ENCODE data around the gene TTLL10.

The TTLL10 gene

DNA sequence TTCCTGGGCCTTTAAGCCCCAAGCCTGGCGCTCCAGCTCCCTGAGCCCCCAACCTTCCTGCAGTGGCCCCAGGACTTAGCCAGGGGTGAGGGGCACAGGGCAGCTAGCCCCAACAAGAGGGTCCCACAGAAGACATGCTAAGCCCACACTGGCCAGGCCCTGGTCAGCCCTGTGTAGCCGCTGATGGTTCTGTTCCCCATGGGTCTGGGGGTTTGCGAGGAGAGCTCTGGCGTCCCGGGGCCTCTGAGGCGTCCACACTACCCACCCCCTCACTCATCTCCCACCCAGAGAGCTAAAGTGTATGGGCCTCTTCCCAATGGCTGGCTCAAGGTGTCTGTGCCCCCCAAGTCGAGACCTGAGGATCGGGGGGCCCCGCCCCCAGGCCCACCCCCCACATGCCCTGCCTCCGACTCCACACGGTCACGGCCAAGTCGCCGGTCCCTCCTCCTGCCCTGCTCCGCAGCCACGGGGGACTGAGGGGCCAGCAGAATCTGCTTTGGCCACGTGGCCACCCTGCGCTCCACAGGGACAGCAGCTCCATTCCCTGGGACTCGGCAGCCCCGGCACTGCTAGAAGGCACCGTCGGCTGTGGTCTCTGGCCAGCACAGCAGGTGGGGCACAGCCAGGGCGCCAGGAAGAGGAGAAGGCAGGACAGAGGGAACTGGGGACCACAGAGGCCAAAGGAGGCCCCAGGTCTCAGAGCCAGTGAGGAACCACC lies 24.9 kb downstream of the TTLL10 start:
- H3K4me3 ChIP-seq (ENCODE audit: insufficient read length, low read depth): no peak overlapping the region
- H3K27me3 ChIP-seq (ENCODE audit: insufficient read depth, insufficient read length): no peaks in the 10 kb centered on the region
- H3K4me1 ChIP-seq (ENCODE audit: insufficient read depth, insufficient read length): no peaks in the 10 kb centered on the region
- H3K36me3 ChIP-seq (ENCODE audit: insufficient read depth, insufficient read length, low read length): no peaks in the 10 kb centered on the region
- DNase-seq (ENCODE audit: low read depth, low spot score): no peak
- H3K9me3 ChIP-seq (ENCODE audit: insufficient read depth, low read length): 0 out of 2 replicates have a peak, but pooled peaks cover 3% of the 10 kb centered on the region
- TF ChIP-seq ZNF274 (IDR thresholded peaks at IDR 0.05; ENCODE audit: low read depth, low read length): no peak
- no peak for TF ChIP-seq YY1 (IDR thresholded peaks at IDR 0.05; ENCODE audit: insufficient read depth, insufficient read length)
- TF ChIP-seq SUZ12 (IDR thresholded peaks at IDR 0.05; ENCODE audit: extremely low read depth, insufficient read depth, insufficient read length): no peak
- H3K9ac ChIP-seq (ENCODE audit: insufficient read length, low read depth): no peak overlapping the region

DNA sequence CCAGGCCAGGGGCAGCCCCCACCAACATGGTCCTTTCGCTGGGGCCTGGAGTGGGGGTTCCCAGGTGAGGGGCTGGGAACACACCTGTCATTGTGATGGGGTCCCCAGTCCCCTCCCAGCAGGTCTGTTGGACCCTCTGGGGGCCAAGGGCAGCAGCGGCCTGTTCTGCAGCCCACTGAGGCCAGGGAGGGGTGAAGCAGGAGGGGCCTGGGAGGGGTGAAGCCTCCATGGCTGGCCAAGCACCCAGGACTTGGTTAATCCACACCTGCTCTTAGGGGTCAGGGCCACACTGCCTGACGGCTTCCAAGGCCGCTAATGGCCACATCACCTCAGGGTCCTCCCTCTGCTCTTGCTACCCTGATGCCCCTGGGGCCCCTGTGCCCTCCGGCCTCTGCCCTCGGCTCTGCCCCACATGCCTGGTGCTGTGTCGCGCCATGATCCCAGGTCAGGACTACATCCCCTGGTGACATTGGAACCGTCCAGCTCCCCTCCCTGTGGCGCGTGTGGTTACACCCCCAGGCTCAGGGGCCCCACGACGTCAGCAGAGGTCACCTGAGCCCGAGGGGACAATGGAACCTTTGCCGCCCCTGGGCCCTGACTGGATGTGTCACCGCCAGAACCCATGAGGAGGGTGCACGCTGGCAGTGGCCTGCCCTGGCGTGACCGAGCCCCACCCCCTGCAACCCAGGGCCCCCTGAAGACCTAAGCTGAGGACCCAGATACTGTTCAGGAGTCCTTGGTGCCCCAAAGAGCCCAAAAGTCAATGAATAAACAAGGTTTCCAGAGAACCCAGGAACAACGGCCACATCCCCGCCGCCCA lies 25.7 kb downstream of the TTLL10 start:
- no peak for DNase-seq (ENCODE audit: low read depth, low spot score)
- H3K27me3 ChIP-seq (ENCODE audit: insufficient read depth, insufficient read length): no peaks in the 10 kb centered on the region
- H3K9me3 ChIP-seq (ENCODE audit: insufficient read depth, low read length): 0 out of 2 replicates have a peak, but pooled peaks cover 3% of the 10 kb centered on the region
- H3K4me1 ChIP-seq (ENCODE audit: insufficient read depth, insufficient read length): no peaks in the 10 kb centered on the region
- H3K36me3 ChIP-seq (ENCODE audit: insufficient read depth, insufficient read length, low read length): no peaks in the 10 kb centered on the region
- H3K9ac ChIP-seq (ENCODE audit: insufficient read length, low read depth): no peak overlapping the region
- H3K4me3 ChIP-seq (ENCODE audit: insufficient read length, low read depth): no peak overlapping the region
- no peak for TF ChIP-seq SUZ12 (IDR thresholded peaks at IDR 0.05; ENCODE audit: extremely low read depth, insufficient read depth, insufficient read length)
- TF ChIP-seq ZNF274 (IDR thresholded peaks at IDR 0.05; ENCODE audit: low read depth, low read length): no peak
- TF ChIP-seq YY1 (IDR thresholded peaks at IDR 0.05; ENCODE audit: insufficient read depth, insufficient read length): no peak

GRCh38 chr1:1199961-1200875 lies 26.5 kb downstream of the TTLL10 start:
- DNase-seq (ENCODE audit: low read depth, low spot score): no peak
- H3K9me3 ChIP-seq (ENCODE audit: insufficient read depth, low read length): no peaks in the 10 kb centered on the region
- H3K9ac ChIP-seq (ENCODE audit: insufficient read length, low read depth): no peak overlapping the region
- TF ChIP-seq YY1 (IDR thresholded peaks at IDR 0.05; ENCODE audit: insufficient read depth, insufficient read length): no peak
- no peak for TF ChIP-seq SUZ12 (IDR thresholded peaks at IDR 0.05; ENCODE audit: extremely low read depth, insufficient read depth, insufficient read length)
- no peak for TF ChIP-seq ZNF274 (IDR thresholded peaks at IDR 0.05; ENCODE audit: low read depth, low read length)
- H3K27me3 ChIP-seq (ENCODE audit: insufficient read depth, insufficient read length): no peaks in the 10 kb centered on the region
- no peak overlapping the region for H3K4me3 ChIP-seq (ENCODE audit: insufficient read length, low read depth)
- no peaks in the 10 kb centered on the region for H3K36me3 ChIP-seq (ENCODE audit: insufficient read depth, insufficient read length, low read length)
- H3K4me1 ChIP-seq (ENCODE audit: insufficient read depth, insufficient read length): no peaks in the 10 kb centered on the region

GRCh38 chr1:1200876-1201810 lies 27.5 kb downstream of the TTLL10 start:
- Histone ChIP-seq H3K9me3 (ENCODE audit: insufficient read depth, low read length) (no peaks in the 10 kb centered on the region), H3K9ac (ENCODE audit: insufficient read length, low read depth) (peak overlapping the region; percentile 50)
- DNase-seq (ENCODE audit: low read depth, low spot score): peak; percentile 8

GRCh38 chr1:1202831-1203560 lies 29.3 kb downstream of the TTLL10 start:
- no peaks in the 10 kb centered on the region for H3K9me3 ChIP-seq (ENCODE audit: insufficient read depth, low read length)
- H3K9ac ChIP-seq (ENCODE audit: insufficient read length, low read depth): no peak overlapping the region
- DNase-seq (ENCODE audit: low read depth, low spot score): no peak
- H3K36me3 ChIP-seq (ENCODE audit: insufficient read depth, insufficient read length, low read length): no peaks in the 10 kb centered on the region
- no peaks in the 10 kb centered on the region for H3K27me3 ChIP-seq (ENCODE audit: insufficient read depth, insufficient read length)
- H3K4me1 ChIP-seq (ENCODE audit: insufficient read depth, insufficient read length): peaks cover 13% of the 10 kb centered on the region
- TF ChIP-seq YY1 (IDR thresholded peaks at IDR 0.05; ENCODE audit: insufficient read depth, insufficient read length): no peak
- no peak for TF ChIP-seq ZNF274 (IDR thresholded peaks at IDR 0.05; ENCODE audit: low read depth, low read length)
- TF ChIP-seq SUZ12 (IDR thresholded peaks at IDR 0.05; ENCODE audit: extremely low read depth, insufficient read depth, insufficient read length): no peak
- no peak overlapping the region for H3K4me3 ChIP-seq (ENCODE audit: insufficient read length, low read depth)

More at GRCh38 chr1:1200876-1201810, 27.5 kb downstream of the TTLL10 start:
- no peak for TF ChIP-seq SUZ12 (IDR thresholded peaks at IDR 0.05; ENCODE audit: extremely low read depth, insufficient read depth, insufficient read length)
- TF ChIP-seq ZNF274 (IDR thresholded peaks at IDR 0.05; ENCODE audit: low read depth, low read length): no peak
- TF ChIP-seq YY1 (IDR thresholded peaks at IDR 0.05; ENCODE audit: insufficient read depth, insufficient read length): no peak
- Histone ChIP-seq H3K4me3 (ENCODE audit: insufficient read length, low read depth) (peak overlapping the region; percentile 26), H3K36me3 (ENCODE audit: insufficient read depth, insufficient read length, low read length) (no peaks in the 10 kb centered on the region), H3K4me1 (ENCODE audit: insufficient read depth, insufficient read length) (peaks cover 4% of the 10 kb centered on the region), H3K27me3 (ENCODE audit: insufficient read depth, insufficient read length) (no peaks in the 10 kb centered on the region)

Data from NT2/D1 (cell line).